ENCODE results near the gene DNAJC12.

DNA sequence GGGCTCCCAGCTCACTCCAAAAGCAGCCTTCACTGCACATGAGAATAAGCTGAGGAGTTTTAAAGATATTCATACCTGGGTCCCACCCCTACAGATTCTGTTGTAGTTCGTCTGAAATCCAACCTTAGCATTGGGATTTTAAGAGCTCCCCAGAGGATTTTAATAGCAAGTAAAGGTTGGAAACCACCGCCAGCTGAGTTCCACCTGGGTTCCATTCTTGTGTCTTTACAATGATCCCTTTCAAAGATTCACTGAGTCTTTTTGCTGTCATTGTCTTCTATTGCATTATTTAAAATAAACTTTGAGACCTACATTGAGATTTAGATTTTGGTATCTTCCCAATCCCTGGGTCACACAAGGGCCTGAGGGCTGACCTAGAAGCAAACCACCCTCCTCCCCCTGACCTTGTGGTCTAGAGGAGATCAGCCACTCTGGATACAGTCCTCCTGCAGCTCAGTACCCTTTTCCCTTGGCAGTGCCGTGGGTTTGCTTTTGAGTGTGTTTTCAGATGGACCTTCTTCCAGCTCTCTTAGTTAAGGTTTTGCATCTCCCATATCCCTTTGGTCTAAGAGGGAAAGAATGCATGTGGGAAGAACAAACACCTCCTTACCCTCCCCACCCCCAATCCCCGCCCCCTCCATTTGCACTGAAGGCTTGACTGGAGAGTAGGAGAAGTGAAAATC lies 23.9 kb upstream of the DNAJC12 start:
- TF ChIP-seq CTCF (conservative IDR thresholded peaks at IDR 0.05; ENCODE audit: low read length) (no peak), EZH2phosphoT487 (IDR thresholded peaks at IDR 0.05; ENCODE audit: borderline replicate concordance, low read depth, low read length) (no peak)

Data from OCI-LY7 (cell line).